HG03097 (cell line): ENCODE data around the gene CAP2.
A peak's percentile ranks its signal among the peaks of the same experiment; 100 is the strongest.
"Not testable (repeated sequence)": the region's sequence is repeated elsewhere in the genome, so short reads cannot be mapped to it uniquely, and the experiment has no call there.

Experiments used
- ATAC-seq: cut with Tn5 transposase; IDR thresholded peaks from one replicate; pipeline ENCODE4 v1.9.1; 2021; ENCODE audit not compliant: unreplicated experiment, low FRiP score

The CAP2 gene

DNA sequence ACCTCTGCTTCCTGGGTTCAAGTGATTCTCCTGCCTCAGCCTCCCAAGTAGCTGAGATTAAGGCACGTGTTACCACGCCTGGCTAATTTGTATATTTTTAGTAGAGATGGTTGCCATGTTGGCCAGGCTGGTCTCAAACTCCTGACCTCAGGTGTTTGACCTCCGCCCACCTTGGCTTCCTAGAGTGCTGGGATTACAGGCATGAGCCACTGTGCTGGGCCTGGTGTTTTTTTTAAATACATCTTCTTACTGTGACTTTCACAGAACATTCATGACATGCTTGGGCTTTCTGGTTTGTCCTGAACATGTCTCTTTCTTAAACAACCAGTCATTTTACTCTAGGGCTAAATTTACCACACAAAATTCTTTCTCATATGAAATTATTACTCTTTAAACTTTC lies 172.0 kb downstream of the CAP2 start:
- ATAC-seq: no peak

- ATAC-seq: no peak
These were observed 181.6 kb downstream of the CAP2 start for GRCh38 chr6:17574866-17575560.

DNA sequence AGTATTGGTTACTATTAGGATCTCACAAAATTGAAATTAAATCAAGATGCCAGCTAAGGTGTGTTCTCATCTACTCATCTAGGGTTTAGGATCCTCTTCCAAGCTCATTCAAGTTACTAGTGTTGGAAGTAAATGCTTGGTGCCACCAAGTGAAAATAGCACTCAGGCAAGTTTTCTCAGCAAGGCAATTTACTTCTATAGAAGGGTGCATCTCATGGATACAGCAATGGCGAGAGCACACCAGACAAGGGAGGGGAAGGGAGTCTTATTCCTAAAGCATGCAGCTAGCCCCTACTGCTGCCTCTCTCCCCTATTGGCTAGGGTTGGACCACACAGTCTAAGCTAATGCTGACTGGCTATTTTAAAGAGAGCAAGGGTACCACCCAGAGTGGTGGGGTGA lies 183.7 kb downstream of the CAP2 start:
- no peak for ATAC-seq

DNA sequence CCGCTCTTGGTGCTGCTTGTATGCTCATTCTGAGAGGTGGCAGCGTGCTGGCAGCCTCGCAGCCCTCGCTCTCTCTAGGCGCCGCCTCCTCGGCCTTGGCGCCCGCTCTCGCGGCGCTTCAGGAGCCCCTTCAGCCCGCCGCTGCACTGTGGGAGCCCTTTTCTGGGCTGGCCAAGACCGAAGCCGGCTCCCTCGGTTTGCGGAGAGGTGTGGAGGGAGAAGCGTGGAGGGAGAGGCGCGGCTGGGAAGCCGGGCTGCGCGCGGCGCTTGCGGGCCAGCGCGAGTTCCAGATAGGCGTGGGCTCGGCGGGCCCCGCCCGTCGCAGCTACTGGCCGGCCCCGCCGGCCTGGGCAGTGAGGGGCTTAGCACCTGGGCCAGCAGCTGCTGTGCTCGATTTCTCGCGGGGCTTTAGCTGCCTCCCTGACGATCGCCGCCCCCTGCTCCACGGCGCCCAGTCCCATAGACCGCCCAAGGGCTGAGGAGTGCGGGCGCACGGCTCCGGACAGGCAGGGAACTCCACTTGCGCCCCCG lies 187.2 kb downstream of the CAP2 start:
- no peak for ATAC-seq

DNA sequence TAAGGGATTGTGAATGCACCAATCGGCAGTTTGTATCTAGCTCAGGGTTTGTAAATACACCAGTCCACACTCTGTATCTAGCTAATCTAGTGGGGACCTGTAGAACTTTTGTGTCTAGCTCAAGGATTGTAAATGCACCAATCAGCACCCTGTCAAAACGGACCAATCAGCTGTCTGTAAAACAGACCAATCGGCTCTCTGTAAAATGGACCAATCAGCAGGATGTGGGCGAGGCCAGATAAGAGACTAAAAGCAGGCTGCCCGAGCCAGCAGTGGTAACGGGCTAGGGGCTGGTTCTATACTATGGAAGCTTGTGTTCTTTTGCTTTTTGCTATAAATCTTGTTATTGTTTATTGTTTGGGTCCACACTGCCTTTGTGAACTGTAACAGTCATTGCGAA lies 187.9 kb downstream of the CAP2 start:
- not testable (repeated sequence) for ATAC-seq

GRCh38 chr6:17583811-17584210 lies 190.4 kb downstream of the CAP2 start:
- ATAC-seq: no peak

DNA sequence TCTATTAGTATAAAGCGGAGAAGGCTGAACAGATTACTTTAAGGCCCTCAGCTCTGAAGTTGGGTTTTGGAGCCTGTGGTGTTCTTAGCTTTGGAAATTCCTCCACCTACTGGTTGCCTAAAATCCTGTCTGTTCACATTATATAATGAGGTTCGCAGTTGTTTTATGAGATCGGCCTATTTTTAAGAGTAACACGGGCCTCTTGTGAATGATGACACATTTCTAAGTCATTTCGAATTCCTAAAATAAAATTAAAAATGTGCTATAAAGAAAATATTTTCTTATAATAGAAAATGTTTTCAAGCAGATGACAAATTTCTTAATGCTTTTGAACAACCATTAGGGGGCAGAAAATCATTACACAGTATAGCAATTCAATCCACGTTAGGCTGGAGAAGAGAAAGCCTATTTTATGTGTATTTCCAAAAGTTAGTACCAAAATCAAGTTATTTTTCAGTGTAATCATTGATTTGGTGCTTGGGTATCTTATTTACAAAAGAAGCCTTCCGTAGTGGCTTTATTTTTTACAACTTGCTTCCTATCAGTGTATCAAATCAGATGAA lies 190.9 kb downstream of the CAP2 start:
- no peak for ATAC-seq

GRCh38 chr6:17585766-17586490 lies 192.5 kb downstream of the CAP2 start:
- ATAC-seq: no peak

DNA sequence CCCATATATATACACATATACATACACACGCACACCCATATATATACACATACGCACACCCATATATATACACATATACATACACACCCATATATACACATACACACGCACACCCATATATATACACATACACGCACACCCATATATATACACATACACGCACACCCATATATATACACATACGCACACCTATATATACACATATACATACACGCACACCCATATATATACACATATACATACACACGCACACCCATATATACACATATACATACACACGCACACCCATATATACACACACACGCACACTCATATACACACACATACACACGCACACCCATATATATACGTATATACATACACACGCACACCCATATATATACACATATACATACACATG lies 193.2 kb downstream of the CAP2 start:
- not testable (repeated sequence) for ATAC-seq

DNA sequence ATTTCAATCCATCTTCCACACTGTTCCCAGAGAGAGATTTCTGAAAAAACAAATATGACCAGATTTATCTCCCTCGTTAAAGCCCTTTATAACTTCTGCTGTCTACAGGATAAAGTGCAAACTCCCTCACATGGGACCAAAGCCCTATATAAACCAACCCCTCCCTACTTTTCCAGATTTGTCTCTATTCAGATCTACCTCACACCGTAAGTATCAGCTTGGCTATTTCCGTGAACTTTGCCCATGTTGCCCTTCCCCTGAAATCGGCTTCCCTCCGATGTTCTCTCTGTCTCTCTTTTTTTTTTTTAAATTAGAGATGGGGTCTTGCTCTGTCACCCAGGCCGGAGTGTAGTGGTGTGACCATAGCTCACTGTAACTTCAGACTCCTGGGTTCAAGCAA lies 194.6 kb downstream of the CAP2 start:
- no peak for ATAC-seq

GRCh38 chr6:17589406-17590096 lies 196.2 kb downstream of the CAP2 start:
- no peak for ATAC-seq

DNA sequence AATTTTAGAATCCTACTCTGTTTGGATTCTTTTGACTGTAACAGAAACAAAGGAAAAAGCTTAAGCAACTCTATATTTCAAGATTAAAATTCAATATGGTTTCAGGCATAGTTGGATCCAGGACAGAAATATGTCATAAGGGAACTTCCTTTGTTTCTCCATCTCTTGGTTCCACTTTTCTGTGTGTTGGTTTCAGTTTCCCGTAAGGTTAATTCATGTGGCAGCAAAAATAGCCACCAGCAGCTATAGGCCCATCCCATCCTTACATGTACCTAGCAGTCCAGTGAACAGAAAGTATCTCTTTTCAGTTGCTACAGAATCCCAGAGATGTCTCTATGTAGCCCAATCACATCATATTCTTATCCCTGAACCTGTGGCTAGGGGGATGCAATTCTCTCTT lies 197.9 kb downstream of the CAP2 start:
- no peak for ATAC-seq

GRCh38 chr6:17593246-17593645 lies 199.9 kb downstream of the CAP2 start:
- no peak for ATAC-seq

DNA sequence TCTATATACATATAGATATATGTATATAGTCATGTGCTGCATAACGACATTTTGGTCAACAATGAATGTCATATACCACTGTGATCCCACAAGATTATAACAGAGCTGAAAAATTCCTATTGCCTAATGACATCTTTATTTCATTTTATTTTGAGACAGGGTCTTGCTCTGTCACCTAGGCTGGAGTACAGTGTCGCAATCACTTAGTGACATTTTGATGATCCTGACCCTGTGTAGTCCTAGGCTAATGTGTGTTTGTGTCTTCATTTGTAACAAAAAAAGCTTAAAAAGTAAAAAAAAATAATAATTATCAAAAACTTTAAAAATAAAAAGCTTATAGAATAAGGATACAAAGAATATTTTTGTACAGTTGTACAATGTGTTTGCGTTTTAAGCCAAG lies 202.7 kb downstream of the CAP2 start:
- no peak for ATAC-seq

DNA sequence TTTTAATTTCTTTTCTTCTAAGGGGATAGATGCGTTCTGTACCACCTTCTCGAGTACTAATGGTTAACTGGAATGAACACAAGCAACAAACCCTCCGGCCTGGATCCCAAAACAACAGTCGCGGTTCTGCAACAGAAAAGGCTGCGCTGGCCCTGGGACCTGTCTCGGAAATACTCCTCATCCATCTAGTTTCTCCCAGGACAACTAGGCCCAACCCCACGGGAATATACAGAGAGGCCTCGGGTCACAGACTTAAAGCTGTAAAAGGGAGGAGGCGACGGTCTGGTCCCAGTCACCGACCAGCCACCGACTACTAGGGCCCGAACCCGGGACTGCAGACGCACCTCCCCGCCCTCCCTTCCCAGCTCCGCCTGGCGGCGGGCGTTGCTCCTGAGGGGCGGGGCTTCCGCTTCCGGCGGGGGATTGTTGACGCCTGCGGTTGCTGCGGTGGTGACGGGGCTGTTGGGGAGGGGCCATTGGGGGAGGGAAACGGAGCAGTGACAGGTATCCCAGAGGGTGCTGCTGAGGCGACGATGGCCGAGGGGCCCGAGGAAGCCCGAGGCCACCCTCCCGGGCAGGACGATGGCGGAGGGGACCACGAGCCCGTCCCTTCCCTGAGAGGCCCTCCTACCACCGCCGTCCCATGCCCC lies 206.6 kb downstream of the CAP2 start, which contains the start of gene FAM8A1:
FAM8A1 (plus strand) TSS at position 426 of the 650 bp plus-strand sequence; CDS start at position 534, 108 bp downstream.
- peak; percentile 84 for ATAC-seq

GRCh38 chr6:17600527-17601385 lies 207.4 kb downstream of the CAP2 start:
- peak; percentile 35 for ATAC-seq

GRCh38 chr6:17601386-17601703 lies 207.9 kb downstream of the CAP2 start:
- ATAC-seq: no peak

GRCh38 chr6:17602888-17603287 lies 209.5 kb downstream of the CAP2 start:
- no peak for ATAC-seq

DNA sequence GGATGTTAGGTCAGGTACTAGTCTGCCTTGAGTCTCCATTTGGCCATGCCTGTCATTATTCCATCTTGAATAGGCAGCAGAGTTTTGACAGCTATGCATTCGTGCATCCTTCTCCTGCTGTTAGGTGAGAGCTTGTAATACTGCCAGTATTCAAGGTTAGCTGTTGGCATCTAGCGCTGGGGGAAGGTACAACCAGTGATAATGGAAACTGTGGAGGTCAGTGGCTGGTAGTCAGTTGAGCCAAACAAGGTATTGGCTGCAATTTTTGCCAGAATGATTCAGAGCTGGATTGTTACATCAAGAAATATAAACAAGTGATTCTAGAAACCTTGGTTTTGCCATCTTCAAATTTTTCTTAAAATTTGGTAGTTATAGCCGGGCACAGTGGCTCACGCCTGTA lies 213.2 kb downstream of the CAP2 start:
- no peak for ATAC-seq
